Endodermal cell (in vitro differentiated cells): Measurements from ENCODE around the gene XIRP2. TPM values are rescaled to one million over a fixed set of nuclear protein-coding genes. Genes with fewer than 3 reads are reported as not detected.

Experiments used
- DNase-seq: peaks from one replicate; pipeline ENCODE4 v3.0.0-alpha.2; 2017
- H3K27ac ChIP-seq: 2 replicates; pipeline ENCODE4 v1.5.1; 2013; ENCODE audit warnings: mild to moderate bottlenecking, low read depth, low read length, moderate library complexity
- H3K27me3 ChIP-seq: 2 replicates; pipeline ENCODE4 v1.6.1; 2013; ENCODE audit warnings: mild to moderate bottlenecking, low read length, moderate library complexity; ENCODE audit not compliant: insufficient read depth, control insufficient read depth, poor library complexity, severe bottlenecking
- H3K36me3 ChIP-seq: 2 replicates; pipeline ENCODE4 v1.7.0; 2013; ENCODE audit warnings: mild to moderate bottlenecking, low read length, moderate library complexity; ENCODE audit not compliant: control insufficient read depth, insufficient read depth
- H3K4me1 ChIP-seq: one replicate; pipeline ENCODE4 v1.7.0; 2013; ENCODE audit warnings: low read length; ENCODE audit not compliant: control insufficient read depth, insufficient read depth
- H3K4me3 ChIP-seq: 2 replicates; pipeline ENCODE4 v1.5.1; 2013; ENCODE audit warnings: mild to moderate bottlenecking, low read length, moderate library complexity
- H3K9ac ChIP-seq: 2 replicates; pipeline ENCODE4 v1.6.1; 2013; ENCODE audit warnings: mild to moderate bottlenecking, low read length, moderate library complexity; ENCODE audit not compliant: poor library complexity, severe bottlenecking; ENCODE audit errors: extremely low read depth
- H3K9me3 ChIP-seq: 2 replicates; pipeline ENCODE4 v1.6.1; 2013; ENCODE audit warnings: mild to moderate bottlenecking, low read length, moderate library complexity; ENCODE audit not compliant: control insufficient read depth
- H3K27ac Mint-ChIP-seq: 2 replicates; pipeline ENCODE4 v1.8.0; 2020; ENCODE audit warnings: mixed read lengths
- H3K27me3 Mint-ChIP-seq: 2 replicates; pipeline ENCODE4 v1.8.0; 2021; ENCODE audit warnings: mild to moderate bottlenecking, mixed read lengths; ENCODE audit not compliant: insufficient read depth
- H3K36me3 Mint-ChIP-seq: 2 replicates; pipeline ENCODE4 v1.8.0; 2020; ENCODE audit warnings: low read depth, mixed read lengths
- H3K4me1 Mint-ChIP-seq: 2 replicates; pipeline ENCODE4 v1.8.0; 2020; ENCODE audit warnings: mixed read lengths
- H3K4me3 Mint-ChIP-seq: 2 replicates; pipeline ENCODE4 v1.8.0; 2020; ENCODE audit warnings: mild to moderate bottlenecking, moderate library complexity, mixed read lengths
- H3K9me3 Mint-ChIP-seq: 2 replicates; pipeline ENCODE4 v1.8.0; 2020; ENCODE audit warnings: mild to moderate bottlenecking, mixed read lengths
- CTCF ChIP-seq: fragments of 200-600 bp; sonication (generic); conservative IDR thresholded peaks from 2 replicates; pipeline ENCODE4 v1.5.0; 2021; ENCODE audit warnings: antibody characterized with exemption, mild to moderate bottlenecking
- WGBS, 2 experiments: methylation state at CpG; one replicate each; pipeline versions ENCODE4 v1.1.5 to v1.1.7; 2013; ENCODE audit warnings: missing lambda C conversion rate in 2 of 2, mixed read lengths in 1 of 2; ENCODE audit not compliant: insufficient coverage in 1 of 2, insufficient read length in 1 of 2; 5-methylcytosine and 5-hydroxymethylcytosine counted together
- total RNA-seq, 2 donors: library from RNA; stranded (reverse); fragmentation: NEBNext Ultra II Directional in 1 of 2; extraction: Animal tissue kit (Norgen Biotek cat#: 25700) in 1 of 2; gene quantifications; 2 replicates in 1 of 2; 3 replicates in 1 of 2; pipeline ENCODE4 v1.2.1, GENCODE V29; 2021

XIRP2 gene
- total RNA-seq, 2 donors from 2014 or later, result not detected

- H3K27me3 Mint-ChIP-seq, result peaks cover 30% of the 10 kb centered on the region
- Histone ChIP-seq H3K4me3 (no peak overlapping the region), H3K4me1 (no peaks in the 10 kb centered on the region), H3K9me3 (no peaks in the 10 kb centered on the region), H3K9ac (no peak overlapping the region), H3K27ac (no peak overlapping the region), H3K27me3 (peaks cover 35% of the 10 kb centered on the region), H3K36me3 (no peaks in the 10 kb centered on the region)
- no peaks in the 10 kb centered on the region for H3K9me3 Mint-ChIP-seq
- no peak for DNase-seq
- no peak overlapping the region for H3K4me3 Mint-ChIP-seq
- H3K4me1 Mint-ChIP-seq, result peaks cover 3% of the 10 kb centered on the region
- H3K36me3 Mint-ChIP-seq, result no peaks in the 10 kb centered on the region
- H3K27ac Mint-ChIP-seq, result no peak overlapping the region
- no peak for TF ChIP-seq CTCF
- WGBS, 2 experiments, result 91% methylated on average over 1 of the region's 1 CpG; no CpG with 5 or more reads in 1 of the 2 experiments
Measured at GRCh38 chr2:167298017-167298416, 409.7 kb downstream of the XIRP2 start.
